ENCODE data around the gene STARD9.

The STARD9 gene

DNA sequence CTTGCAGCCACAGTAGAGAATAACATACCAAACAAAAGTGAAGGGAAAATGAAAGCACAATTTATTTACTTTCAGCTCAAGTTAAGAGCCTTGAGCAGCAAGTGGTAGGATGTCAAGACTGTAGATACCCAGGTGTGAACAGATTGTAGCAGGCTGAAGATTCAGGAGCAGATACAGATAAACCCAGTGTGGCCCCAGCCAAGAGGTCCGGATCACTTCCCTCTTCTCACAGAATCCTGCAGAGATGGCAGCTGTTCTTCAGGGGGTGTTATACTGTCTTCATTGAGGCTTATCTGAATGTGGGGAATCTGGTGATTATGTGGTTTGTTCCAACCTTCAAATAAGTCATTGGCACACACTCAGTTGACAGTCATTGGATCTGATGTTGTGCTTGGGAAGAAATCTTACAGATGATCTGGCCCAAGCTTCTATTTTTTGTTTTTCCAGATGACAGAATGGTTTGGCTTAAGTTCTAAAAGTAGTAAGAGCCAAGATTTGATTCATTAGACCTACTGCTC lies 2.2 kb downstream of the STARD9 start:
- H3K4me3 ChIP-seq (ENCODE audit: low read depth, low read length) = no peak overlapping the region
- peak; percentile 32 for DNase-seq (ENCODE audit: low read depth)
- TF ChIP-seq, protein P1, sequence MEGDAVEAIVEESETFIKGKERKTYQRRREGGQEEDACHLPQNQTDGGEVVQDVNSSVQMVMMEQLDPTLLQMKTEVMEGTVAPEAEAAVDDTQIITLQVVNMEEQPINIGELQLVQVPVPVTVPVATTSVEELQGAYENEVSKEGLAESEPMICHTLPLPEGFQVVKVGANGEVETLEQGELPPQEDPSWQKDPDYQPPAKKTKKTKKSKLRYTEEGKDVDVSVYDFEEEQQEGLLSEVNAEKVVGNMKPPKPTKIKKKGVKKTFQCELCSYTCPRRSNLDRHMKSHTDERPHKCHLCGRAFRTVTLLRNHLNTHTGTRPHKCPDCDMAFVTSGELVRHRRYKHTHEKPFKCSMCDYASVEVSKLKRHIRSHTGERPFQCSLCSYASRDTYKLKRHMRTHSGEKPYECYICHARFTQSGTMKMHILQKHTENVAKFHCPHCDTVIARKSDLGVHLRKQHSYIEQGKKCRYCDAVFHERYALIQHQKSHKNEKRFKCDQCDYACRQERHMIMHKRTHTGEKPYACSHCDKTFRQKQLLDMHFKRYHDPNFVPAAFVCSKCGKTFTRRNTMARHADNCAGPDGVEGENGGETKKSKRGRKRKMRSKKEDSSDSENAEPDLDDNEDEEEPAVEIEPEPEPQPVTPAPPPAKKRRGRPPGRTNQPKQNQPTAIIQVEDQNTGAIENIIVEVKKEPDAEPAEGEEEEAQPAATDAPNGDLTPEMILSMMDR (IDR thresholded peaks at IDR 0.05; ENCODE audit: insufficient read depth, low read depth, low read length, missing control alignments) = no peak

DNA sequence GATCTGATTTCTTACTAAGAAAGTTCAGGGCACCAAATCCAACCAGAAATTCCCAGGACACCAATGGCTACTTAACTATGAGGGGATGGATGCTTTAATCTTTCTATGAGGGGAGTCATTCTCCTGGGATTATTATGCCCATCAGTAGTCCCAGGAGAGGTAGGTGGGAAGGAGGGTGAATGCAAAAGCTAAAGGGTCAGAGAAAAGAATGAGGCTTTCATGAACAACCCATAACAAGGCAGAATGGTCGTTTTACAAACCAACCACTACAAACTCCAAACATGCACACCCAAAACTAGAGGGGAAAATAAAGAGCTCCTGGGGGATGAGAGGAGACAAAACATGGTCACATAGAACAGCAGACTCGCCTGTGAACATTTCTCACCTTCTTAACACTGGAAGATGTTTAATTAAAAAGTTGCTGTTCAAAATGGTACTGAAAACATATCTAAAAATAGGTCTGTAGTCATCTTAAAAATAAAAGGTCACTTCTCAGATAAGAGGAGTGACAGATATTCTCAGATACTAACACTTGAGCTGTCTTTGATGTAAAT lies 3.7 kb downstream of the STARD9 start:
- TF ChIP-seq, protein P1 (IDR thresholded peaks at IDR 0.05; ENCODE audit: insufficient read depth, low read depth, low read length, missing control alignments) = no peak

DNA sequence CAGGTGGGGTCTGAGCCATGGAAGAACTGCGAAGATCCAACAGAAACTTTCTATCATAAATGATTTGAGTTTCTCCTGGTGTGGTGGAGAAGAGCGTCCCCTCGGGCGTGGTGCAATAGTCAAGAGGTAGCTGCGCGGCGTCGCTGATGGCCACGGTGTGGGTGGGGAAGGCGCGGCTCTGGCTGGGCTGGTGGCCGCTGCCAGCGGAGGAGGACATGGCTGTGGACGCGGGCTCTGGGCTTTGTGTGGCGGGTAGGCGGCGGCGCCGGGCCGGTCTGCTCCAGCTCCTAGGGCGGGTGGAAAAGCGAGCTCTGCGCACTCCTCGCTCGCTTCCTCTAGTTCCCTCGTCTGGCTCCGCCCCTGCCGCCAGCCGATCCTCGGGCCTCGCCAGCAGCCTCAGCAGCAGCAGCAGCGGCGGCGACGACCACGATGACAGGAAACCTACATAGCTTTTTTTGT lies 5.9 kb downstream of the STARD9 start:
- TF ChIP-seq, protein P1 (IDR thresholded peaks at IDR 0.05; ENCODE audit: insufficient read depth, low read depth, low read length, missing control alignments) = no peak
- H3K4me3 ChIP-seq (ENCODE audit: low read depth, low read length) = peak overlapping the region; percentile 60

More for the DNA sequence above, 3.7 kb downstream of the STARD9 start:
- H3K4me3 ChIP-seq (ENCODE audit: low read depth, low read length) = no peak overlapping the region
- DNase-seq (ENCODE audit: low read depth) = no peak

DNA sequence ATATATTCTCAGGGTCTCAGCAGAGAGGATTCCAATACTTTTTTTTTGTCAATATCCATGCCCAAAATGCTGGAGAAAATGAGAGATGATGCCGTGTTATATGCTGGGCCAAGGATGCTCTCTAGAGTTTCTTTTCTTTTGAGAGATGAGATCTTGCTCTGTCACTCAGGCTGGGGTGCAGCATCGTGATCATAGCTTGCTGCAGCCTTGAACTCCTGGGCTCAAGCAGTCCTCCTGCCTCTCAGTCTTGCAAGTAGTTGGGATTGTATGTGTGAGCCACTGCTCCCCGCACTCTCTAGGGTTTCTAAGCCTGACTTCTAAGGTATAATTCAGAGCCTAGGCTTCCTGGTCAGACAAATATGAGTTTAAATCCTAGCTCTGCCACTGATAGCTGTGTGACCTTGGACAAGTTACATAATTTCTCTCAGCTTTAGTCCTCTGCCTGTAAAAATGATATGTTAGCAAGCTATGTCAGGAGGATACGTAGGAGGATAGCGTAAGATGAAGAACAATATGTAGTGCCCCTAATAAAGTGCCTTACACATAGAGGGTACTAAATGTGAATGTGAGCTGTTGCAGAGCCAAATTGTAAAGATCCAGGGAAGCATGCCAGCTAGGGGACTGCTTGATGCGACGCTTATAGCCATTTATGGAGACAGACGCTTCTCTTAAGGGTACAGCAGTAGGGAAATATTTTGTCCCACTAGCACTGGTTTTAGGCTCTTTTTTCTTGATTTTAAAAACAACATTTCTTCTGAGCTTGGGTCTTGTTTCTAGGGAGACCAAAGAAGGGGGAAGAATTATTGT lies 7.4 kb downstream of the STARD9 start:
- TF ChIP-seq, protein P1 (IDR thresholded peaks at IDR 0.05; ENCODE audit: insufficient read depth, low read depth, low read length, missing control alignments) = no peak
- no peak for DNase-seq (ENCODE audit: low read depth)
- no peak overlapping the region for H3K4me3 ChIP-seq (ENCODE audit: low read depth, low read length)

More for the DNA sequence above, 5.9 kb downstream of the STARD9 start:
- DNase-seq (ENCODE audit: low read depth) = peak; percentile 84

DNA sequence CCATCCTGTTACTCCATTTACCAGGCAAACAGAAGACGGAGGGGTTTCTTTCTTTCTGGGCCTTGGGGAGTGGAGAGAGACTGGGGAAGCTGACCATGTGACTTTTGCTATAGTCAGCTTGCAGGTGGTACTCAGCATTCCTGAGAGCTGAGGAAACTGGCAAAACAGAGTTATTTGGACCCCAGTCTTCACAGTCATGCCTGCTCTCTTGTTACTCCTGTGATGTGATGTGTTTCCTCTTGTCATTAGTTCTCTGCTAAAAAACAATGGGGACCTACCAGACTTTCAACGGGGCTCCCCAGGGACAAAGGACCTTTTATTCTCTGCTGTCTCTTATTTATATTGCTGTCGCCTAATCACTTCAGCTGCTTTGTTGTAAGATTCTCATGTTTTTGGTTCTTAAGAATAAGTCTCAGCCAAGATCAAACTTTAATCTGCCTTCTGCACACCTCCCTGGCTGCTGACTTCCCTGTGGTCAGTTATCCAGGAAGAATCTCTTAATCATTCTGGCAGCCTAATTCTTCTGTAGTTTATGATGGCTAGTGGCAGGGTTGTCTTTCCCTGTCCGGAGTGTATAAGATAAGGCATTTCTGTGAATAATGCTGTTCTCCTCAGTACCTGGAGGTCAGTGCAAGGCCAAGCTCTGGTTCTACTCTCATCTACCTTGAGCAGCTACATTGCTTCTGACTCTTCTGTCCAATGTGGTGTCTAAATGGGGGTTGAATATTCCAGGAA lies 8.8 kb downstream of the STARD9 start:
- DNase-seq (ENCODE audit: low read depth) = no peak
- TF ChIP-seq, protein P1 (IDR thresholded peaks at IDR 0.05; ENCODE audit: insufficient read depth, low read depth, low read length, missing control alignments) = no peak
- H3K4me3 ChIP-seq (ENCODE audit: low read depth, low read length) = no peak overlapping the region

DNA sequence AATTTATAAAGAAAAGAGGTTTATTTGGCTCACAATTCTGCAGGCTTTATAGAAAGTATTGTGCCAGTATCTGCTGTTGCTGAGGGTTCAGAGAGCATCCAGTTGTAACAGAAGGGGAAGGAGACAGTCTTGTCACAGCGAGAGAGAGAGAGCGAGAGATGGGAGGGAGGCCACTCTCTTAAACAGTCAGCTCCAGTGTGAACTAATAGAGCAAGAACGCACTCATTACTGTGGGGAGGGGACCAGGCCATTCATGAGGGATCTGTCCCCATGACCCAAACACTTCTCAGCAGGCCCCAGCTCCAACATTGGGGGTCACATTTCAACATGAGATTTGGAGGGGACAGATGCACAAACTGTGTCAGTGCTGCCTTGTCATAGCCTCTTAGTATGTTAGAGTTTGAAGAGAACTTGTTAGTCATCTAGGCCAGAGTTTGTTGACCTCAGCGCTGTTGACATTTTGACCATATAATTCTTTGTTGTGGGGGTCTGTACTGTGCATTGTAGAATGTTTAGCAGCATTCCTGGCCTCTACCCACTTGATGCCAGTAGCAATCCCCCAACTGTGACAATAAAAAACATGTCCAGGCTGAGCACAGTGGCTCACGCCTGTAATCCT lies 15.3 kb downstream of the STARD9 start:
- H3K4me3 ChIP-seq (ENCODE audit: low read depth, low read length) = no peak overlapping the region
- no peak for DNase-seq (ENCODE audit: low read depth)
- TF ChIP-seq, protein P1 (IDR thresholded peaks at IDR 0.05; ENCODE audit: insufficient read depth, low read depth, low read length, missing control alignments) = no peak
